KMS-11 (cell line): ENCODE results near the gene KRTAP13-3.

Source experiments
- H2AFZ ChIP-seq: fragments of 200-600 bp; sonication (generic); 2 replicates; pipeline ENCODE4 v1.6.1; 2016; ENCODE audit warnings: antibody characterized with exemption, mixed run types, low read depth
- H3K27ac ChIP-seq: fragments of 200-600 bp; sonication (generic); 2 replicates; pipeline ENCODE4 v1.6.1; 2016; ENCODE audit warnings: mild to moderate bottlenecking, mixed run types
- H3K27me3 ChIP-seq: fragments of 200-600 bp; sonication (generic); 2 replicates; pipeline ENCODE4 v1.6.1; 2017; ENCODE audit warnings: mild to moderate bottlenecking, low read depth, mixed run types, moderate library complexity; ENCODE audit not compliant: insufficient read depth
- H3K36me3 ChIP-seq: fragments of 200-600 bp; sonication (generic); 2 replicates; pipeline ENCODE4 v1.6.1; 2017; ENCODE audit warnings: mild to moderate bottlenecking, mixed run types; ENCODE audit not compliant: insufficient read depth
- H3K4me1 ChIP-seq: fragments of 200-600 bp; sonication (generic); 2 replicates; pipeline ENCODE4 v1.6.1; 2016; ENCODE audit warnings: mild to moderate bottlenecking, low read depth, mixed run types; ENCODE audit not compliant: poor library complexity, severe bottlenecking
- H3K4me2 ChIP-seq: fragments of 200-600 bp; sonication (generic); 2 replicates; pipeline ENCODE4 v1.7.0; 2016; ENCODE audit warnings: mild to moderate bottlenecking, mixed run types
- H3K4me3 ChIP-seq: fragments of 200-600 bp; sonication (generic); IDR thresholded peaks from 2 replicates; pipeline ENCODE4 v1.6.1; 2017; ENCODE audit warnings: low read depth, low read length, mixed read lengths; ENCODE audit not compliant: insufficient read depth
- H3K79me2 ChIP-seq: fragments of 200-600 bp; sonication (generic); 2 replicates; pipeline ENCODE4 v1.6.1; 2016; ENCODE audit warnings: low read depth, mixed run types; ENCODE audit not compliant: insufficient read depth
- H3K9ac ChIP-seq: fragments of 200-600 bp; sonication (generic); 2 replicates; pipeline ENCODE4 v1.6.1; 2016; ENCODE audit warnings: mild to moderate bottlenecking, mixed run types
- H4K20me1 ChIP-seq: fragments of 200-600 bp; sonication (generic); 2 replicates; pipeline ENCODE4 v1.6.1; 2016; ENCODE audit warnings: mild to moderate bottlenecking, mixed run types; ENCODE audit not compliant: insufficient read depth
- TF ChIP-seq, protein P1 (sequence below): fragments of 200-600 bp; sonication (generic); conservative IDR thresholded peaks from 2 replicates; pipeline ENCODE4 v1.6.1; 2017; ENCODE audit warnings: low read depth, mild to moderate bottlenecking, antibody characterized with exemption, low read length, moderate library complexity, mixed read lengths

The KRTAP13-3 gene

DNA sequence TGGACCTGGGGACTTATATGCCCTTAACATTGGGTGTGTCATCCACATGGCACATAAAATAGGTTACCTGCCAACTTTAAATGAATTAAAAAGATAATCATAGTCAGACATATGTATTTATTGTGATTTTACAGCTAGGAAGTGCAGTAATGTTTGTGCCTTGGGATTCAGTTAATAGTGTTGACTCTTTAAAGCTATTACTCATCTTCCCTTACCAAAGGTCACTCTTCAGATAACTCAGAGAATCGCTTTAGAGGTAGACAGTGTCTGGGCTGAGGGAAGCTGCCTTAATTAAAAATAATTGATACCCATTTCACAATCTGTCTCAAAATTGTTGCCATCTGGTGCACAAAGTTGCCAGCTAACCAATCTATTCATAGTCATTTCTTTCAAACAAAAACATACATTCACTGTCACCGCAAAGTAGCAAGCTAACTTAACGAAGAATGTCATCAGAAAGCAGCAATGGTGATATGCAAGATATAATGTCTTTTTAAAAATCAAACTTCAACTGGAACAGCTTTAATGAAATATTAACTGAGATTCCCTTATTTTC, 11.4 kb upstream of the KRTAP13-3 start:
- H3K27ac ChIP-seq, result no peak overlapping the region
- no peak overlapping the region for H2AFZ ChIP-seq
- H3K36me3 ChIP-seq, result no peaks in the 10 kb centered on the region
- no peak overlapping the region for H3K4me3 ChIP-seq
- no peaks in the 10 kb centered on the region for H3K4me1 ChIP-seq
- TF ChIP-seq, protein P1, sequence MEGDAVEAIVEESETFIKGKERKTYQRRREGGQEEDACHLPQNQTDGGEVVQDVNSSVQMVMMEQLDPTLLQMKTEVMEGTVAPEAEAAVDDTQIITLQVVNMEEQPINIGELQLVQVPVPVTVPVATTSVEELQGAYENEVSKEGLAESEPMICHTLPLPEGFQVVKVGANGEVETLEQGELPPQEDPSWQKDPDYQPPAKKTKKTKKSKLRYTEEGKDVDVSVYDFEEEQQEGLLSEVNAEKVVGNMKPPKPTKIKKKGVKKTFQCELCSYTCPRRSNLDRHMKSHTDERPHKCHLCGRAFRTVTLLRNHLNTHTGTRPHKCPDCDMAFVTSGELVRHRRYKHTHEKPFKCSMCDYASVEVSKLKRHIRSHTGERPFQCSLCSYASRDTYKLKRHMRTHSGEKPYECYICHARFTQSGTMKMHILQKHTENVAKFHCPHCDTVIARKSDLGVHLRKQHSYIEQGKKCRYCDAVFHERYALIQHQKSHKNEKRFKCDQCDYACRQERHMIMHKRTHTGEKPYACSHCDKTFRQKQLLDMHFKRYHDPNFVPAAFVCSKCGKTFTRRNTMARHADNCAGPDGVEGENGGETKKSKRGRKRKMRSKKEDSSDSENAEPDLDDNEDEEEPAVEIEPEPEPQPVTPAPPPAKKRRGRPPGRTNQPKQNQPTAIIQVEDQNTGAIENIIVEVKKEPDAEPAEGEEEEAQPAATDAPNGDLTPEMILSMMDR, result no peak
- no peaks in the 10 kb centered on the region for H3K79me2 ChIP-seq
- H3K4me2 ChIP-seq, result no peak overlapping the region
- H3K27me3 ChIP-seq, result no peaks in the 10 kb centered on the region
- H4K20me1 ChIP-seq, result no peaks in the 10 kb centered on the region
- no peak overlapping the region for H3K9ac ChIP-seq

DNA sequence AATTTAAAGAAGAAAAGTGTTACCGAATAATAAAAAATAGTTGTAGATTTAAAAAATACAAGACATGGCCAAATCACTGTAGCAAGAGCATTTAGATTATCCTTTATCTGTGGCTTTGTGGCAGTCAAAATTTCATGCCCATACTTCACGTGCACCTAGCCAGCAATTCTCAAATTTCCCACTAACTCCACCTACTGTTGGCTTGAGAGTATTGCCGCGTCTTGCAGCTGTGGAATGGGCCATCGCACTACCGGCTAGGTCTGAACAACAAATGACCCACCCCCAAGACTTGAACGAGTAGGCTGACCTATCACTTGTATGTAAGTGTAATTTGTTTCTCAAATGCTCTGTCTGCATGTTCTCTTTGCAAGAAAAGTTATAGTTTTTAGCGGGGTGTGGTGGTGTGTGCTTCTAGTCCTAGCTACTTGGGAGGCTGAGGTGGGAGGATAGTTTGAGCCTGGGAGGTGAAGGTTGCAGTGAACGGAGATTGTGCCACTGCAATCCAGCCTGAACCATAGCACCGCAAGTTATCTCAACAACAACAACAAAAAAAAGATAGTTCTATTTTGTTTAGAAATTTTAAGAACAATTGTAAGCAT, 8.4 kb upstream of the KRTAP13-3 start:
- Histone ChIP-seq H3K4me3 (no peak overlapping the region), H2AFZ (no peak overlapping the region), H3K27ac (no peak overlapping the region), H3K9ac (no peak overlapping the region), H3K4me2 (no peak overlapping the region), H3K36me3 (no peaks in the 10 kb centered on the region), H4K20me1 (no peaks in the 10 kb centered on the region), H3K4me1 (no peaks in the 10 kb centered on the region), H3K27me3 (no peaks in the 10 kb centered on the region), H3K79me2 (no peaks in the 10 kb centered on the region)
- TF ChIP-seq, protein P1, result peak; percentile 70

DNA sequence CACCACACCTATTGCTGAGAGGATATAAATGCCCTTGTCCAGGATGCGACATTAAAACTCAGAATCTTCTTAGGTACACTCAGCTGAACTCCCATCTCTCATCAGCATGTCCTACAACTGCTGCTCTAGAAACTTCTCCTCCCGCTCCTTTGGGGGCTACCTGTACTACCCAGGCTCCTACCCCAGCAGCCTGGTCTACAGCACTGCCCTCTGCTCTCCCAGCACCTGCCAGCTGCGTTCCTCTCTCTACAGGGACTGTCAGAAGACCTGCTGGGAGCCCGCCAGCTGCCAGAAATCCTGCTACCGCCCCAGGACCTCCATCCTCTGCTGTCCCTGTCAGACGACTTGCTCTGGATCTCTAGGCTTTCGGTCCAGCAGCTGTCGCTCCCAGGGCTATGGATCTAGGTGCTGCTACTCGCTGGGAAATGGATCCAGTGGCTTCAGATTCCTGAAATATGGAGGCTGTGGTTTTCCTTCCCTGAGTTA, 4.5 kb upstream of the KRTAP13-3 start, which contains the start of gene KRTAP13-4:
KRTAP13-4 (plus strand) TSS at position 51 of the 486 bp plus-strand sequence; CDS start at position 107, 56 bp downstream.
- Histone ChIP-seq H3K27me3 (no peaks in the 10 kb centered on the region), H3K9ac (no peak within 1 kb of the TSS), H3K36me3 (no peaks in the 10 kb centered on the region), H3K4me1 (no peaks in the 10 kb centered on the region), H3K27ac (no peak within 1 kb of the TSS), H3K4me3 (no peak within 1 kb of the TSS), H4K20me1 (no peaks in the 10 kb centered on the region), H3K4me2 (no peak within 1 kb of the TSS), H2AFZ (no peak within 1 kb of the TSS), H3K79me2 (no peaks in the 10 kb centered on the region)
- TF ChIP-seq, protein P1, result no peak

DNA sequence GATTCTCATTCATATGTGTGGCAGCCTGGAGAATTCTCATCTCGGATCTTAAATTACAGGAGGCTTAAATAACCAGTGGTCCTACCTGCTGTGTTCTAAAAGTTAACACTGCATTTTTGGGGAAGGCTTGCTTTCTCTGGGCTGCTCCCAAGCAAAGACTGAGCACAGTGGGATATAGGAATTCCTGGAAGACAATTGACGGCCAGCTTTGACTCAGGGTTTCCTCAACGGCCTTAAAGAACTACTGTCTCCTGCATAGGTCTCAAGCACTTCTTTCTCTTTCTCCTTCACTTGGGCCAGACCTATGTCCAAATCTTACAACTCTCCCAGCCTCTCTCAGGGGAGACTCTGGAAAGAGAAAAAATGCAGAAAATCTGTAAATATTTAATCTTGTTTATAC, 1.0 kb upstream of the KRTAP13-3 start:
- Histone ChIP-seq H3K4me2 (no peak overlapping the region), H3K4me1 (no peaks in the 10 kb centered on the region), H3K27ac (no peak overlapping the region), H4K20me1 (no peaks in the 10 kb centered on the region), H3K9ac (no peak overlapping the region), H3K27me3 (no peaks in the 10 kb centered on the region), H2AFZ (no peak overlapping the region), H3K79me2 (no peaks in the 10 kb centered on the region), H3K36me3 (no peaks in the 10 kb centered on the region), H3K4me3 (no peak overlapping the region)
- TF ChIP-seq, protein P1, result no peak
